ENCODE results near the gene TM7SF2. TPM values are rescaled to one million over a fixed set of nuclear protein-coding genes. Genes with fewer than 3 reads are reported as not detected.
A peak's percentile ranks its signal among the peaks of the same experiment; 100 is the strongest.

The TM7SF2 gene
- total RNA-seq, 3 donors from 2014 or later (not counting 1 experiment from before 2014, with no cell fraction given): 17.0 to 23.2 (median 18.6) TPM

GRCh38 chr11:65131895-65132237 lies 20.2 kb downstream of the TM7SF2 start:
- H3K36me3 Mint-ChIP-seq: no peaks in the 10 kb centered on the region

DNA sequence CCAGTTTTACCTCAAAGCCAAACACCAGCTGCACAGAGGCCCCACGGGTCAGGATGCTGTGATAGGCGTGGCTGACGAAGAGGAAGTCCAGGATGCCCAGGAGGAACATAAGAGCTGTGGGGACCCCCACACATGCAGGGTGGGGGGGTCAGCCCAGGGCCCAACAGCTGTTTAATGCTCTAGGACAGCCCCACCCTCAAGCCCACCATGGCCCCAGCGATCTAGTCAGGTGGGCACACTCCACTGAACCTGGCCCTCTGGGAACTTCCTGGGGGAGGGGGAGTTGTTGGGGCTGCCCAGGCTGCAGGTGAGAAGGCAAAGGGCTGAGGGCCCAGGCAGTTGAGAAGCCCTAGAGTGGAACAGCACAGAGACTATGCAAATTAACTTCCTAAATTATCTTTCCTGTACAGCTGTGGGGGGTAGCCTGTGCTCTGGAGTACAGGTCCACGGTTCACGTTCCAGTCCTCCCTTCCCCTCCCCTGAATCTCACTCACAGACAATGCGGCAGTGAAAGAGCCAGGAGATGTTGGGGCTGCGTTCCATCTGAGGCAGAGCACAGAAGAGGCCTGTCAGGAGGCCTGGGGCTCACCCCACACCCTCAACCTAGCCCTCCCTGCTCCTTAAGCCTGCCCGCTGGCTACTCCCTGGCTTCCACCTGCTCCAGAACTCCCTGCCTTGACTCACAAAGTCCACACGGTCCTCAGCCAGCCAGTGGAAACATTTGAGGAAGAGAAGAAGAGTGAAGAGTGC lies 20.7 kb downstream of the TM7SF2 start:
- peaks cover 52% of the 10 kb centered on the region for H3K36me3 ChIP-seq (ENCODE audit: control insufficient read depth, insufficient read depth, low read length)
- H3K4me3 Mint-ChIP-seq: peak overlapping the region; percentile 49
- ATAC-seq: no peak
- no peak for DNase-seq
- H3K4me3 ChIP-seq (ENCODE audit: low read length): peak overlapping the region; percentile 92
- H3K9me3 Mint-ChIP-seq: no peaks in the 10 kb centered on the region
- peak overlapping the region; percentile 6 for H3K27ac ChIP-seq (ENCODE audit: low read length)
- WGBS (ENCODE audit: insufficient coverage): 62% methylated on average over 10 of the region's 10 CpGs
- peak overlapping the region; percentile 99 for H3K27ac Mint-ChIP-seq
- H3K9me3 ChIP-seq (ENCODE audit: control insufficient read depth, insufficient read depth, low read length): no peaks in the 10 kb centered on the region
- peaks cover 32 to 52% of the 10 kb centered on the region in 2 donors for H3K4me1 Mint-ChIP-seq
- TF ChIP-seq, protein P1, sequence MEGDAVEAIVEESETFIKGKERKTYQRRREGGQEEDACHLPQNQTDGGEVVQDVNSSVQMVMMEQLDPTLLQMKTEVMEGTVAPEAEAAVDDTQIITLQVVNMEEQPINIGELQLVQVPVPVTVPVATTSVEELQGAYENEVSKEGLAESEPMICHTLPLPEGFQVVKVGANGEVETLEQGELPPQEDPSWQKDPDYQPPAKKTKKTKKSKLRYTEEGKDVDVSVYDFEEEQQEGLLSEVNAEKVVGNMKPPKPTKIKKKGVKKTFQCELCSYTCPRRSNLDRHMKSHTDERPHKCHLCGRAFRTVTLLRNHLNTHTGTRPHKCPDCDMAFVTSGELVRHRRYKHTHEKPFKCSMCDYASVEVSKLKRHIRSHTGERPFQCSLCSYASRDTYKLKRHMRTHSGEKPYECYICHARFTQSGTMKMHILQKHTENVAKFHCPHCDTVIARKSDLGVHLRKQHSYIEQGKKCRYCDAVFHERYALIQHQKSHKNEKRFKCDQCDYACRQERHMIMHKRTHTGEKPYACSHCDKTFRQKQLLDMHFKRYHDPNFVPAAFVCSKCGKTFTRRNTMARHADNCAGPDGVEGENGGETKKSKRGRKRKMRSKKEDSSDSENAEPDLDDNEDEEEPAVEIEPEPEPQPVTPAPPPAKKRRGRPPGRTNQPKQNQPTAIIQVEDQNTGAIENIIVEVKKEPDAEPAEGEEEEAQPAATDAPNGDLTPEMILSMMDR (IDR thresholded peaks at IDR 0.05): no peak
- H3K27me3 ChIP-seq (ENCODE audit: control insufficient read depth, insufficient read depth, low read length): no peaks in the 10 kb centered on the region
- peaks cover 53% of the 10 kb centered on the region for H3K4me1 ChIP-seq (ENCODE audit: control insufficient read depth, insufficient read depth, low read length)
- no peaks in the 10 kb centered on the region for H3K36me3 Mint-ChIP-seq
- intact Hi-C loops (cut with micrococcal nuclease): no loop called here
- H3K27me3 Mint-ChIP-seq (ENCODE audit: low read depth in 2 of 2): no peaks in the 10 kb centered on the region

More at GRCh38 chr11:65131895-65132237, 20.2 kb downstream of the TM7SF2 start:
- Mint-ChIP-seq H3K4me3 (no peak overlapping the region), H3K9me3 (no peaks in the 10 kb centered on the region), H3K4me1 (peaks cover 32 to 52% of the 10 kb centered on the region in 2 donors), H3K27ac (peak overlapping the region in 1 of 2 donors; percentile 99), H3K27me3 (ENCODE audit: low read depth in 2 of 2) (no peaks in the 10 kb centered on the region)
- Histone ChIP-seq H3K4me3 (ENCODE audit: low read length) (peak overlapping the region; percentile 6), H3K9me3 (ENCODE audit: control insufficient read depth, insufficient read depth, low read length) (no peaks in the 10 kb centered on the region), H3K27me3 (ENCODE audit: control insufficient read depth, insufficient read depth, low read length) (no peaks in the 10 kb centered on the region), H3K36me3 (ENCODE audit: control insufficient read depth, insufficient read depth, low read length) (peaks cover 57% of the 10 kb centered on the region), H3K4me1 (ENCODE audit: control insufficient read depth, insufficient read depth, low read length) (peaks cover 53% of the 10 kb centered on the region), H3K27ac (ENCODE audit: low read length) (peak overlapping the region; percentile 6)
- 75% methylated on average over 6 of the region's 6 CpGs for WGBS (ENCODE audit: insufficient coverage)
- DNase-seq: peak in 1 of 2 donors; percentile 4
- intact Hi-C loops (cut with micrococcal nuclease): no loop called here
- no peak for ATAC-seq
- TF ChIP-seq, protein P1 (IDR thresholded peaks at IDR 0.05): no peak

DNA sequence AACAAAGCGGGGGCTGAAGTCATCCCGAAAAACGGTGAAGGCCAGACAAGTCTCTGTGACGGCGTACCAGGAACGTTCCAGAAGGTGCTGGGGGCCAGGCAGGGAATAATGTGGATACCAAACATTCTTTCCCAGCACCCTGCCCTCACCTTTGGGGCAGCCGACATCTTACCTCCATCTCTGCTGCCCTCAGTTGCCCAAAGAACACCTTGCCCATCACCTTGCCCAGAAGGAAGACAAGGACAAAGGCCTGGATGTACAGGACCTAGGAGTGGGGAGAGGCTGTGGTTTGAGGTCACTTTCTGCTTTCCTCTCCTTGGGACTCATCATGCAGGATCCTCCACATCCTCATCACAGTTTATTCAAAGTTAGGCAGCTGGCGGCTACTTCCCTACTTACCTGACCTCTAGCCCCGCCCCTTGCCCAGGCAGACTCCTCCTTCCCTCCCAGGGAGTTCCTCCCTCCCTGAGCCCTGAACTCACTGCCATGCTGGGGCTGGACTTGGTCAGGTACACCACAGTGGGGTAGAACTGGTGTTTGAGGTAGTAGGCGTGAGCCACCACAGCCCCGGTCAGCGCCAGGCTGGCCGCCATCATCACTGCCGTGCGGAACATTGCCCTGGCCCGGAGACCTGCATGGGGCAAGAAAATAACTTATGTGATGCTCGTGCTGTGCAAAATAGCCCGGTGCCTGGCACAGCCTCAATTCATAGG lies 21.5 kb downstream of the TM7SF2 start:
- H3K27ac ChIP-seq (ENCODE audit: low read length): peak overlapping the region; percentile 99
- peaks cover 53% of the 10 kb centered on the region for H3K4me1 ChIP-seq (ENCODE audit: control insufficient read depth, insufficient read depth, low read length)
- H3K9me3 ChIP-seq (ENCODE audit: control insufficient read depth, insufficient read depth, low read length): no peaks in the 10 kb centered on the region
- peak overlapping the region; percentile 92 for H3K4me3 ChIP-seq (ENCODE audit: low read length)
- peak in 1 of 2 donors; percentile 61 for DNase-seq
- H3K27me3 Mint-ChIP-seq (ENCODE audit: low read depth in 2 of 2): no peaks in the 10 kb centered on the region
- H3K27ac Mint-ChIP-seq: peak overlapping the region; percentile 99
- no peaks in the 10 kb centered on the region for H3K27me3 ChIP-seq (ENCODE audit: control insufficient read depth, insufficient read depth, low read length)
- H3K4me1 Mint-ChIP-seq: peaks cover 32 to 52% of the 10 kb centered on the region in 2 donors
- peak overlapping the region; percentile 98 for H3K4me3 Mint-ChIP-seq
- ATAC-seq: no peak
- WGBS (ENCODE audit: insufficient coverage): 35% methylated on average over 17 of the region's 18 CpGs
- TF ChIP-seq, protein P1 (IDR thresholded peaks at IDR 0.05): no peak
- intact Hi-C loops (cut with micrococcal nuclease): no loop called here
- H3K36me3 ChIP-seq (ENCODE audit: control insufficient read depth, insufficient read depth, low read length): peaks cover 45% of the 10 kb centered on the region
- H3K9me3 Mint-ChIP-seq: no peaks in the 10 kb centered on the region
- H3K36me3 Mint-ChIP-seq: no peaks in the 10 kb centered on the region
